RWPE2 (cell line): Measurements from ENCODE around the gene DCBLD1.

Source experiments
- ATAC-seq: fragments of 200-7000 bp; cut with Tn5 transposase; 3 replicates; pipeline ENCODE4 v1.9.1; 2021; ENCODE audit warnings: low read depth
- DNase-seq: peaks from one replicate; pipeline ENCODE4 v3.0.0-alpha.2; 2020; ENCODE audit warnings: low spot score
- H3K27ac ChIP-seq: fragments of 450-650 bp; 2 replicates; pipeline ENCODE4 v1.5.1; 2017; ENCODE audit warnings: mild to moderate bottlenecking; ENCODE audit not compliant: poor library complexity, severe bottlenecking
- H3K27me3 ChIP-seq: fragments of 250-450 bp; sonication (Bioruptor Pico); 2 replicates; pipeline ENCODE4 v1.5.1; 2021; ENCODE audit warnings: mild to moderate bottlenecking, moderate library complexity; ENCODE audit not compliant: insufficient read depth, poor library complexity, severe bottlenecking
- H3K36me3 ChIP-seq: fragments of 250-450 bp; sonication (Bioruptor Pico); 2 replicates; pipeline ENCODE4 v1.5.1; 2020; ENCODE audit warnings: low read depth, mild to moderate bottlenecking, moderate library complexity
- H3K4me1 ChIP-seq: fragments of 250-450 bp; sonication (Bioruptor Pico); 2 replicates; pipeline ENCODE4 v1.5.1; 2021; ENCODE audit warnings: mild to moderate bottlenecking, moderate library complexity; ENCODE audit not compliant: insufficient read depth, poor library complexity, severe bottlenecking
- H3K4me3 ChIP-seq: fragments of 250-450 bp; sonication (Bioruptor Pico); 2 replicates; pipeline ENCODE4 v1.5.1; 2021; ENCODE audit warnings: mild to moderate bottlenecking, moderate library complexity; ENCODE audit not compliant: severe bottlenecking
- H3K9me3 ChIP-seq: fragments of 250-450 bp; sonication (Bioruptor Pico); 2 replicates; pipeline ENCODE4 v1.5.1; 2021; ENCODE audit warnings: mild to moderate bottlenecking, moderate library complexity; ENCODE audit not compliant: severe bottlenecking
- CTCF ChIP-seq: fragments of 450-650 bp; IDR thresholded peaks from one replicate; pipeline ENCODE4 v1.5.1; 2017; ENCODE audit warnings: mild to moderate bottlenecking, moderate library complexity; ENCODE audit not compliant: poor library complexity, severe bottlenecking

Gene DCBLD1

DNA sequence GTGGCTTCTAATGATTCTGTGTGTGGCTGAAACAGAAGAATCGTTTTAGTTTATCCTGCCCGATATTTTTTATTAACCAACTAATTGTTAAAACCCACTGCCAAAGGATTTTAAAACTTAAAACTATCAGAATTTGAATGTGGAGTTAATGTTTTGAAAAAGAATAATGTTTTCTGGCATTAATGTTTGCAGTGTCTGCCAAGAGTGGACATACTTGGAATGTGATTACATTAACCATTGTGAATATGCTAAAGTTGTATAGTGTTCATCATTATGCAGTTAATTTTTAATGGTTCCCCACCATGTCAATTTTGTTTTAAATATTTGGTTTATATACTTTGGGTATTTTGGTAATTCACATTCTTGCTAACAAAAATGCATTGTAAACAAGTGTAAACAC lies 24.4 kb downstream of the DCBLD1 start:
- Histone ChIP-seq H3K27ac (peak overlapping the region; percentile 17), H3K9me3 (no peaks in the 10 kb centered on the region), H3K4me3 (no peak overlapping the region), H3K36me3 (peaks cover 96% of the 10 kb centered on the region), H3K27me3 (no peaks in the 10 kb centered on the region), H3K4me1 (peaks cover 47% of the 10 kb centered on the region)
- DNase-seq = no peak
- TF ChIP-seq CTCF = no peak
- ATAC-seq = no peak

GRCh38 chr6:117508450-117508971 lies 26.0 kb downstream of the DCBLD1 start:
- no peaks in the 10 kb centered on the region for H3K27me3 ChIP-seq
- no peak overlapping the region for H3K4me3 ChIP-seq
- peaks cover 97% of the 10 kb centered on the region for H3K36me3 ChIP-seq
- DNase-seq = no peak
- ATAC-seq = no peak
- peaks cover 33% of the 10 kb centered on the region for H3K4me1 ChIP-seq
- H3K27ac ChIP-seq = peak overlapping the region; percentile 25
- TF ChIP-seq CTCF = no peak
- no peaks in the 10 kb centered on the region for H3K9me3 ChIP-seq

DNA sequence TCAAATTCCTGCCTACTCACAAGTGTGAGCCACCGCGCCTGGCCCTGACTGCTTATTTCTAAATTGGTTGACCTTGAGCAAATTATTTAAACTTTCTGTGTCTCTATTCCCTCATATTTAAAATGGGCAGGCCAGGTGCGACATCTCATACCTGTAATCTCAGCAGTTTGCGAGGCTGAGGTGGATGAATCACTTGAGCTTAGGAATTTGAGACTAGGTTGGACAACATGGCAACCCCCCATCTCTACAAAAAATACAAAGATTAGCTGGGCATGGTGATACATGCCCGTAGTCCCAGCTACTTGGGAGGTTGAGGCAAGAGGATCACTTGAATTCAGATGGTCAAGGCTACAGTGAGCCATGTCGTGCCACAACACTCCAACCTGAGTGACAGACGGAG lies 26.5 kb downstream of the DCBLD1 start:
- H3K27ac ChIP-seq = peak overlapping the region; percentile 25

GRCh38 chr6:117512056-117512828 lies 29.8 kb downstream of the DCBLD1 start:
- H3K4me1 ChIP-seq = peaks cover 30% of the 10 kb centered on the region
- H3K27me3 ChIP-seq = no peaks in the 10 kb centered on the region
- no peak overlapping the region for H3K4me3 ChIP-seq
- H3K9me3 ChIP-seq = no peaks in the 10 kb centered on the region
- peak; percentile 28; the same call in 1 of the 3 replicates for ATAC-seq
- DNase-seq = no peak
- H3K27ac ChIP-seq = peak overlapping the region; percentile 25
- H3K36me3 ChIP-seq = peaks cover 90% of the 10 kb centered on the region
- TF ChIP-seq CTCF = no peak

More for the DNA sequence above, 26.5 kb downstream of the DCBLD1 start:
- peaks cover 33% of the 10 kb centered on the region for H3K4me1 ChIP-seq
- H3K27me3 ChIP-seq = no peaks in the 10 kb centered on the region
- H3K4me3 ChIP-seq = no peak overlapping the region
- peaks cover 93% of the 10 kb centered on the region for H3K36me3 ChIP-seq
- DNase-seq (no peak), ATAC-seq (peak; percentile 40; the same call in 2 of the 3 replicates)
- TF ChIP-seq CTCF = no peak
- H3K9me3 ChIP-seq = no peaks in the 10 kb centered on the region
